H9 (cell line): ENCODE measurements around the gene EPS8. TPM values are rescaled to one million over a fixed set of nuclear protein-coding genes. Genes with fewer than 3 reads are reported as not detected.

Source experiments
- DNase-seq: peaks from one replicate; pipeline ENCODE4 v3.0.0-alpha.2; 2017
- H2AFZ ChIP-seq: one replicate; pipeline ENCODE4 v1.6.1; 2013; ENCODE audit warnings: mild to moderate bottlenecking, low read length, control low read depth, moderate library complexity
- H2AK5ac ChIP-seq: 2 replicates; pipeline ENCODE4 v1.6.1; 2013; ENCODE audit warnings: low read length, control low read depth, mixed read lengths; ENCODE audit not compliant: insufficient read length
- H2BK120ac ChIP-seq: one replicate; pipeline ENCODE4 v1.6.1; 2013; ENCODE audit warnings: low read depth, mild to moderate bottlenecking, low read length, control low read depth, inconsistent platforms; ENCODE audit not compliant: poor library complexity, severe bottlenecking
- H2BK12ac ChIP-seq: 2 replicates; pipeline ENCODE4 v1.6.1; 2013; ENCODE audit warnings: low read length, control low read depth, mixed read lengths, low read depth; ENCODE audit not compliant: insufficient read length
- H2BK15ac ChIP-seq: 2 replicates; pipeline ENCODE4 v1.6.1; 2013; ENCODE audit warnings: low read depth, low read length, control low read depth
- H2BK20ac ChIP-seq: one replicate; pipeline ENCODE4 v1.6.1; 2013; ENCODE audit warnings: low read depth, mild to moderate bottlenecking, low read length, control low read depth, inconsistent platforms; ENCODE audit not compliant: poor library complexity, severe bottlenecking
- H2BK5ac ChIP-seq: 2 replicates; pipeline ENCODE4 v1.6.1; 2013; ENCODE audit warnings: low read length, control low read depth, mixed read lengths; ENCODE audit not compliant: insufficient read length
- H3K14ac ChIP-seq: 2 replicates; pipeline ENCODE4 v1.6.1; 2013; ENCODE audit warnings: low read length, control low read depth; ENCODE audit not compliant: insufficient read depth
- H3K18ac ChIP-seq: 2 replicates; pipeline ENCODE4 v1.6.1; 2013; ENCODE audit warnings: low read depth, mild to moderate bottlenecking, mixed read lengths, low read length, control low read depth; ENCODE audit not compliant: insufficient read length
- H3K23ac ChIP-seq: 2 replicates; pipeline ENCODE4 v1.6.1; 2013; ENCODE audit warnings: low read length, control low read depth, mixed read lengths, low read depth; ENCODE audit not compliant: insufficient read length
- H3K23me2 ChIP-seq: 2 replicates; pipeline ENCODE4 v1.6.1; 2013; ENCODE audit warnings: low read depth, mild to moderate bottlenecking, mixed read lengths, low read length, control low read depth; ENCODE audit not compliant: insufficient read length, poor library complexity, severe bottlenecking
- H3K27ac ChIP-seq: 2 replicates; pipeline ENCODE4 v1.5.1; 2013; ENCODE audit warnings: low read length, control low read depth, mixed read lengths, low read depth; ENCODE audit not compliant: insufficient read length
- H3K27me3 ChIP-seq: 2 replicates; pipeline ENCODE4 v1.6.1; 2013; ENCODE audit warnings: low read length, control low read depth, inconsistent platforms; ENCODE audit not compliant: insufficient read depth
- H3K4ac ChIP-seq: 2 replicates; pipeline ENCODE4 v1.6.1; 2013; ENCODE audit warnings: low read depth, mild to moderate bottlenecking, control low read depth, inconsistent platforms, low read length, moderate library complexity
- H3K4me1 ChIP-seq: 2 replicates; pipeline ENCODE4 v1.6.1; 2013; ENCODE audit warnings: low read length, control low read depth, inconsistent platforms; ENCODE audit not compliant: insufficient read depth
- H3K4me2 ChIP-seq: 2 replicates; pipeline ENCODE4 v1.6.1; 2013; ENCODE audit warnings: low read length, control low read depth, mixed read lengths; ENCODE audit not compliant: insufficient read length, insufficient read depth
- H3K56ac ChIP-seq: 2 replicates; pipeline ENCODE4 v1.6.1; 2013; ENCODE audit warnings: low read depth, mild to moderate bottlenecking, mixed read lengths, low read length, control low read depth; ENCODE audit not compliant: insufficient read length
- H3K79me1 ChIP-seq: 2 replicates; pipeline ENCODE4 v1.6.1; 2013; ENCODE audit warnings: low read depth, mild to moderate bottlenecking, moderate library complexity, low read length, control low read depth, inconsistent platforms; ENCODE audit not compliant: insufficient read depth, poor library complexity, severe bottlenecking
- H3K79me2 ChIP-seq: 2 replicates; pipeline ENCODE4 v1.6.1; 2013; ENCODE audit warnings: low read length, control low read depth, inconsistent platforms; ENCODE audit not compliant: insufficient read depth
- H3K9ac ChIP-seq: 2 replicates; pipeline ENCODE4 v1.6.1; 2013; ENCODE audit warnings: low read length, control low read depth, mixed read lengths; ENCODE audit not compliant: insufficient read length; ENCODE audit errors: extremely low read depth
- H3K9me3 ChIP-seq: one replicate; pipeline ENCODE4 v1.6.1; 2013; ENCODE audit warnings: low read depth, low read length, inconsistent platforms; ENCODE audit not compliant: control insufficient read depth
- H3T11ph ChIP-seq: one replicate; pipeline ENCODE4 v1.6.1; 2013; ENCODE audit warnings: mild to moderate bottlenecking, low read length, control low read depth, inconsistent platforms
- H4K20me1 ChIP-seq: one replicate; pipeline ENCODE4 v1.6.1; 2013; ENCODE audit not compliant: control insufficient read depth, insufficient read length, insufficient read depth
- H4K5ac ChIP-seq: 2 replicates; pipeline ENCODE4 v1.6.1; 2013; ENCODE audit warnings: low read depth, mild to moderate bottlenecking, mixed read lengths, low read length, control low read depth; ENCODE audit not compliant: insufficient read length
- H4K8ac ChIP-seq: replicated peaks from 2 replicates; pipeline ENCODE4 v1.6.1; 2013; ENCODE audit warnings: low read length, control low read depth, mixed read lengths, low read depth; ENCODE audit not compliant: insufficient read length
- H4K91ac ChIP-seq: 2 replicates; pipeline ENCODE4 v1.6.1; 2013; ENCODE audit warnings: low read depth, mild to moderate bottlenecking, moderate library complexity, mixed read lengths, low read length, control low read depth; ENCODE audit not compliant: insufficient read length
- H3K27ac Mint-ChIP-seq, 3 experiments: 2 replicates in 2 of 3; 3 replicates in 1 of 3; pipeline ENCODE4 v1.8.0; 2020 to 2021; ENCODE audit warnings: mixed read lengths in 3 of 3, mild to moderate bottlenecking in 1 of 3, moderate library complexity in 1 of 3
- H3K27me3 Mint-ChIP-seq: 2 replicates; pipeline ENCODE4 v1.8.0; 2021; ENCODE audit warnings: low read depth, mild to moderate bottlenecking, moderate library complexity, mixed read lengths
- H3K36me3 Mint-ChIP-seq, 3 experiments: 2 replicates in 2 of 3; 3 replicates in 1 of 3; pipeline ENCODE4 v1.8.0; 2020 to 2021; ENCODE audit warnings: low read depth in 3 of 3, mixed read lengths in 3 of 3; ENCODE audit not compliant: insufficient read depth in 1 of 3
- H3K4me1 Mint-ChIP-seq, 2 experiments: 2 replicates each; pipeline ENCODE4 v1.8.0; 2020; ENCODE audit warnings: mixed read lengths in 2 of 2
- H3K4me3 Mint-ChIP-seq, 2 experiments: 2 replicates in 1 of 2; 3 replicates in 1 of 2; pipeline ENCODE4 v1.8.0; 2020 to 2021; ENCODE audit warnings: mild to moderate bottlenecking in 2 of 2, mixed read lengths in 2 of 2, moderate library complexity in 1 of 2
- H3K9me3 Mint-ChIP-seq, 2 experiments: 2 replicates in 1 of 2; 3 replicates in 1 of 2; pipeline ENCODE4 v1.8.0; 2020; ENCODE audit warnings: mild to moderate bottlenecking in 2 of 2, mixed read lengths in 2 of 2, moderate library complexity in 1 of 2
- WGBS: extraction: QIAGEN DNeasy Blood & Tissue Kit; methylation state at CpG from one replicate; pipeline ENCODE4 v1.1.7; 2013; ENCODE audit warnings: missing lambda C conversion rate, low lambda C conversion rate, mixed read lengths; ENCODE audit not compliant: insufficient read length; ENCODE audit errors: extremely low coverage; 5-methylcytosine and 5-hydroxymethylcytosine counted together
- total RNA-seq: library from RNA; stranded (reverse); gene quantifications from 2 replicates; pipeline ENCODE4 v1.2.1, GENCODE V29; 2021
- TF ChIP-seq, protein P1 (sequence below): fragments of 200-600 bp; sonication (generic); conservative IDR thresholded peaks from 3 replicates; pipeline ENCODE4 v1.8.0; 2021; ENCODE audit warnings: antibody characterized with exemption, mild to moderate bottlenecking

Gene EPS8
- total RNA-seq, 1 experiment from 2014 or later: 2.2 TPM

DNA sequence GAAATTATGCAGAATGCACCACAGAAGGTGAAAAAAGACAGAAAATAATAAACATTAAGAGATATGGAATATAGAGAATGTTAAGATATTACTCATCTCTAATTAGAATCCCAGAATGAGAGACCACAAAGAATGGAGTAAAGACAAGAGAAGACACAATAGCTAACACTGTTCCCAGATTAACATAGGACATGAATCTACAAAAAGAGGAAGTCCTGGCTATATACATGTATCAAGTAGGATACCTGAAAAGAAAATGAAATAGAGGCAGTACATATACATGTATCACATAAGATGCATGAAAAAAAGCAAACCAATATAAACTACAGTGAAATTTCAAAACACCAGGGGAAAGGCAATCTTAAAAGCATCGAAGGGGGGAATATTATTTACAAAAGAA is 5.6 kb upstream of the EPS8 start:
- DNase-seq: no peak
- H3K27me3 Mint-ChIP-seq: peaks cover 30% of the 10 kb centered on the region
- Histone ChIP-seq H2BK5ac (no peak overlapping the region), H3K27ac (no peak overlapping the region), H2BK12ac (no peak overlapping the region), H2BK15ac (no peak overlapping the region), H4K91ac (no peak overlapping the region), H3K4me1 (no peaks in the 10 kb centered on the region), H2BK120ac (no peak overlapping the region), H3K23me2 (peaks cover 4% of the 10 kb centered on the region), H3K4me2 (no peak overlapping the region), H3K9me3 (no peaks in the 10 kb centered on the region), H3T11ph (no peak overlapping the region), H3K4ac (no peak overlapping the region), H4K20me1 (no peaks in the 10 kb centered on the region), H4K8ac (no peak overlapping the region), H2BK20ac (no peak overlapping the region), H2AK5ac (no peak overlapping the region), H2AFZ (no peak overlapping the region), H3K56ac (no peak overlapping the region), H3K27me3 (no peaks in the 10 kb centered on the region; the same call in 1 of the 2 replicates), H3K9ac (no peak overlapping the region), H4K5ac (no peak overlapping the region), H3K79me1 (no peaks in the 10 kb centered on the region), H3K18ac (no peak overlapping the region), H3K23ac (no peak overlapping the region), H3K79me2 (no peaks in the 10 kb centered on the region), H3K14ac (no peak overlapping the region)
- no peak overlapping the region for H3K4me3 Mint-ChIP-seq
- WGBS: no CpG with 5 or more reads among the region's 1 CpG
- no peaks in the 10 kb centered on the region; a peak in 1 of 5 replicates for H3K9me3 Mint-ChIP-seq
- TF ChIP-seq, protein P1, sequence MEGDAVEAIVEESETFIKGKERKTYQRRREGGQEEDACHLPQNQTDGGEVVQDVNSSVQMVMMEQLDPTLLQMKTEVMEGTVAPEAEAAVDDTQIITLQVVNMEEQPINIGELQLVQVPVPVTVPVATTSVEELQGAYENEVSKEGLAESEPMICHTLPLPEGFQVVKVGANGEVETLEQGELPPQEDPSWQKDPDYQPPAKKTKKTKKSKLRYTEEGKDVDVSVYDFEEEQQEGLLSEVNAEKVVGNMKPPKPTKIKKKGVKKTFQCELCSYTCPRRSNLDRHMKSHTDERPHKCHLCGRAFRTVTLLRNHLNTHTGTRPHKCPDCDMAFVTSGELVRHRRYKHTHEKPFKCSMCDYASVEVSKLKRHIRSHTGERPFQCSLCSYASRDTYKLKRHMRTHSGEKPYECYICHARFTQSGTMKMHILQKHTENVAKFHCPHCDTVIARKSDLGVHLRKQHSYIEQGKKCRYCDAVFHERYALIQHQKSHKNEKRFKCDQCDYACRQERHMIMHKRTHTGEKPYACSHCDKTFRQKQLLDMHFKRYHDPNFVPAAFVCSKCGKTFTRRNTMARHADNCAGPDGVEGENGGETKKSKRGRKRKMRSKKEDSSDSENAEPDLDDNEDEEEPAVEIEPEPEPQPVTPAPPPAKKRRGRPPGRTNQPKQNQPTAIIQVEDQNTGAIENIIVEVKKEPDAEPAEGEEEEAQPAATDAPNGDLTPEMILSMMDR: no peak
- H3K36me3 Mint-ChIP-seq: no peaks in the 10 kb centered on the region
- H3K4me1 Mint-ChIP-seq: peaks cover 7 to 13% of the 10 kb centered on the region in 2 experiments
- no peak overlapping the region for H3K27ac Mint-ChIP-seq
